Spleen (tissue), 7 donors: ENCODE data around the gene ZNF25.

Experiments used
- POLR2A ChIP-seq, 3 donors: fragments of 450-650 bp; IDR thresholded peaks; one replicate each; pipeline ENCODE4 v1.5.1; 2017; ENCODE audit warnings: antibody characterized with exemption in 3 of 3, mild to moderate bottlenecking in 1 of 3
- POLR2AphosphoS5 ChIP-seq, 3 donors: sonication (generic); formaldehyde crosslinking; IDR thresholded peaks; one replicate each; pipeline ENCODE4 v1.5.1; 2017; ENCODE audit warnings: antibody characterized with exemption in 3 of 3
- TF ChIP-seq, protein P1 (sequence below), 11 experiments: fragments of 200-600 bp in 7 of 11; fragments of 450-650 bp in 4 of 11; sonication (generic) in 4 of 11; IDR thresholded peaks in 8 of 11; conservative IDR thresholded peaks in 3 of 11; 1 replicate in 7 of 11; 2 replicates in 4 of 11; pipeline versions ENCODE4 v1.4.0 to v1.8.0; 2016 to 2021; ENCODE audit warnings: antibody characterized with exemption in 11 of 11, inconsistent platforms in 4 of 11, mild to moderate bottlenecking in 1 of 11
- donor health status: DM: no; HTN: no; CAD: no; lungs with moderate emphysema.
- donor health status: DM: no; HTN: no; CAD: no.
- donor health status: DM: no; HTN: no; CAD: no.

DNA sequence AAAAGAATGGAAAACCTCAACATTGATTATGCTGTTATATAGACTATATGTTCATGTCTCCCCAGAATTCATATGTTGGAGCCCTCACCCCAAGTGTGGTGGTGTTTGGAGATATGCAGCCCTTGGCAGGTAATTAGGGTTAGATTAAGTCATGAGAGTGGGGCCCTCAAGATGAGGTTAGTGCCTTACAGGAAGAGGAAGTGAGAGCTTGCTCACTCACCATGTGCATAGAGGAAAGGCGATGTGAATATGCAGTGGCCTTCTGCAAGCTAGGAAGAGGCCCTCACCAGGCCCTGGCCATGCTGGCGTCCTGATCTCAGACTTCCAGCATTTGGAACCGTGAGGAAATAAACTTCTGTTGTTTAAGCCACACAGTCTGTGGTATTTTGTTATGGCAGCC is 48.8 kb upstream of the ZNF25 start:
- TF ChIP-seq, protein P1, sequence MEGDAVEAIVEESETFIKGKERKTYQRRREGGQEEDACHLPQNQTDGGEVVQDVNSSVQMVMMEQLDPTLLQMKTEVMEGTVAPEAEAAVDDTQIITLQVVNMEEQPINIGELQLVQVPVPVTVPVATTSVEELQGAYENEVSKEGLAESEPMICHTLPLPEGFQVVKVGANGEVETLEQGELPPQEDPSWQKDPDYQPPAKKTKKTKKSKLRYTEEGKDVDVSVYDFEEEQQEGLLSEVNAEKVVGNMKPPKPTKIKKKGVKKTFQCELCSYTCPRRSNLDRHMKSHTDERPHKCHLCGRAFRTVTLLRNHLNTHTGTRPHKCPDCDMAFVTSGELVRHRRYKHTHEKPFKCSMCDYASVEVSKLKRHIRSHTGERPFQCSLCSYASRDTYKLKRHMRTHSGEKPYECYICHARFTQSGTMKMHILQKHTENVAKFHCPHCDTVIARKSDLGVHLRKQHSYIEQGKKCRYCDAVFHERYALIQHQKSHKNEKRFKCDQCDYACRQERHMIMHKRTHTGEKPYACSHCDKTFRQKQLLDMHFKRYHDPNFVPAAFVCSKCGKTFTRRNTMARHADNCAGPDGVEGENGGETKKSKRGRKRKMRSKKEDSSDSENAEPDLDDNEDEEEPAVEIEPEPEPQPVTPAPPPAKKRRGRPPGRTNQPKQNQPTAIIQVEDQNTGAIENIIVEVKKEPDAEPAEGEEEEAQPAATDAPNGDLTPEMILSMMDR (IDR thresholded peaks at IDR 0.05 in 8 of 11, conservative IDR thresholded peaks at IDR 0.05 in 3 of 11), result no peak
- TF ChIP-seq POLR2A (IDR thresholded peaks at IDR 0.05) (no peak), POLR2AphosphoS5 (IDR thresholded peaks at IDR 0.05) (no peak)
